22Rv1 (cell line): ENCODE data around the gene PTPN3.

Source experiments
- CTCF ChIP-seq: fragments of 450-650 bp; IDR thresholded peaks from 2 replicates; pipeline ENCODE4 v1.5.1; 2017; ENCODE audit warnings: mild to moderate bottlenecking
- ZFX ChIP-seq: fragments of 450-650 bp; IDR thresholded peaks from 2 replicates; pipeline ENCODE4 v1.6.1; 2017; ENCODE audit warnings: antibody characterized with exemption, borderline replicate concordance

GRCh38 chr9:109536859-109537258 lies 38.8 kb upstream of the PTPN3 start:
- TF ChIP-seq CTCF (no peak), ZFX (no peak)
